H7 (cell line): ENCODE results near the gene MAPK8. TPM values are rescaled to one million over a fixed set of nuclear protein-coding genes. Genes with fewer than 3 reads are reported as not detected.

Experiments used
- DNase-seq: peaks from one replicate; pipeline ENCODE4 v3.0.0; 2012
- H3K27me3 ChIP-seq: 2 replicates; pipeline ENCODE4 v1.6.0; 2011; ENCODE audit warnings: mild to moderate bottlenecking, low read length; ENCODE audit not compliant: control insufficient read depth, insufficient read depth
- H3K36me3 ChIP-seq: replicated peaks from 2 replicates; pipeline ENCODE4 v1.5.1; 2011; ENCODE audit warnings: low read length; ENCODE audit not compliant: control insufficient read depth, insufficient read depth
- H3K4me3 ChIP-seq: 2 replicates; pipeline ENCODE4 v1.5.1; 2011; ENCODE audit warnings: low read depth, mild to moderate bottlenecking, control low read depth, low read length, moderate library complexity; ENCODE audit not compliant: insufficient read depth
- total RNA-seq: library from RNA; depleted of rRNA; stranded (reverse); fragments of >200 nt; shearing (Covaris generic); gene quantifications from 2 replicates; pipeline ENCODE4 v1.2.3, GENCODE V29; 2014

Gene MAPK8
- total RNA-seq, 1 experiment from 2014 or later, result 70.3 TPM

DNA sequence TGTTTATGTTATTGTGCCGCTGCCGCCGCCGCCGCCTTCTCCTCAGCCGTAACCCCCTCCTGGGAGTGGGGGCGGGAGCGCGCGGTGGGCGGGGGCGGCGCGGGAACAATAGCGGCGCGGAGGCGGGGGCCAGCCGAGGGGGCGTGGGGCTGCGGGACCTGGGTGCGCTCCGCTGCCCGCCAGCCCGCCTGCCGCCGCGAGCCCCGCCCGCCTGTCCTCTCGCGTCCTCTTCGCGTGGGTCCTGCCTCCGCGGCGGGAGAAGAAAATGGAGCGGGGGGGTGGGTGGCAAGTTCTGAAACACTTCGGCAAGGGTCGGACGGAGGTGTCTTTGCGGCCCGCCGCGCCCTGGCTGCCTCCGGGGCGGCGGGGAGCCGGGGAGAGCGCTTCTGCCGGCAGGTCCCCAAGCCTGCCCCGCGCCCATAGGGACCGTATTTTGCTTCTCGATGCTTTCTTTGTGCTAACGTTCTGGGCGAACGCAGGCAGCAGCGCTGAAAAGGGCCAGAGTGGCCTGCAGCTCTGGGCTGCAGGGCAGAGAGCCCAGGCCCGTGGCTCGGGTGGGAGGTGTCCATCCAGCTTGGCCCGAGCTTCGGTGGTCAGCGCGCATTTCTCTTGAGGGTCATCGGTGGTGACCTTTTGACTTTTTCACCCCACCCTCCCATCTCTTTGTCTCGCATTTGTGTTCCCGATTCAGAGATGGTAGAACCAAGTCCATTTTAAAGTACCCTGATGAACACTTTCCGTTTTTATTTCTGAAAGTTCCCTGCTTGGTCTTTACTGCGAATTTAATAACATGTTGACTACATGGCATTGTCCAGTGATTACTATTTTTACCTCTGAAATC lies 613 bp downstream of the MAPK8 start:
- Histone ChIP-seq H3K4me3 (peak overlapping the region; percentile 83), H3K27me3 (peaks cover 4% of the 10 kb centered on the region; the same call in 1 of the 2 replicates), H3K36me3 (no peaks in the 10 kb centered on the region)
- peak; percentile 92 for DNase-seq

DNA sequence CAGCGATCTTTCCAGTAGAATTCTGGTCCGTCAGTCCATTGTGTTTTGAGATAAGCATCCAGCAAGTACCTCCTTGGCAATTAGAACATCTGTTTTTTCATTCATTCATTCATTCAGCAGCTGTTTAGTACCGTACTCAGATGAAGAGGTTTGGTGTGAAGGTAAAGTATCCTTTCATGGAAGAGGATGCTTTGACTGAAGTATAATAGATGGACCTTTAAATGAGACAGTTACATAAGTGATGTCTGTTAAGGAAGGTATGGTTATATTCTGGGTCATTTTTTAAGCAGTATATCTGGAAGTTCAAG lies 1.2 kb downstream of the MAPK8 start:
- H3K36me3 ChIP-seq, result no peaks in the 10 kb centered on the region
- peak overlapping the region; percentile 83 for H3K4me3 ChIP-seq
- peaks cover 4% of the 10 kb centered on the region; the same call in 1 of the 2 replicates for H3K27me3 ChIP-seq
- DNase-seq, result no peak

DNA sequence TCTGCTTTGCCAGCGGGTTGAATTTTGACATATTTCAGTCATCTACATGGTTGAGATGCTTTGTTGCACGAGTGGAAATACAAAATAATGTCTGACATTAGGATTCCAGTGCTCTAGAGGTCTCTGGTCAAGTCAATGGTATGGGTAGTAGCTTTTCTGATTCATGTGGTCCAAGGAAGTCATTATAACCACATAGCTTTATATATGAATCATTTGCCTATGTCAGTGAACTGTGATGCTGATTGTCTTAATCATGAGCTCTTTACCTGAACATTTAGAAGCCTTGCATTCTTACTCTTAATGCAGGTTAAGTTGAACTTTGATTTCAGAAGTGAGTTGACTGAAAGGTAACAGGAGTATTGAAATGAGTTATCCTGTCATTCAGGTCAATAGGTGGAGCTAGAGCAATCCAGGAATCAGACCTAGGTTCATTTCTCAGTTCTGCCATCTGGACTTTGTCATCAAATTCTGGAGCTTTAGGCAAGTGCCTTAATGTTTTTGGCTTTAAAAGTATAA lies 3.3 kb downstream of the MAPK8 start:
- DNase-seq, result peak; percentile 35
- Histone ChIP-seq H3K27me3 (peaks cover 4% of the 10 kb centered on the region; the same call in 1 of the 2 replicates), H3K36me3 (no peaks in the 10 kb centered on the region), H3K4me3 (no peak overlapping the region)

DNA sequence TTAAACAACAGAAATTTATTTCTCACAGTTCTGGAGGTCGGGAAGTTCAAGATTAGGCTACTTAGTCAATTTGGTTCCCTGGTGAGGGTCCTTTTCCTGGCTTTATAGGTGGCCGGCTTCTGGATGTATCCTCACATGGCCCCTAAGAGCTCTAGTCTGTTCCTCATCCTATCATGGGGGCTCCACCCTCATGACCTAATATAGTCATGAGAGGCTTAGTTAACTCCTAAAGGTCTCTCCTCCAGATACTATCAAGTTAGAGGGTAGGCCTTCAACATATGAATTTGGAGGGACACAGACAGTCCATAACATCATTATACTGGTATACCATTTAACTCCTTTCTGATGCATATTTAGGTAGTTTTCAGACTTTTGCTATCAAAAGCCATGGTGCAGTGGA lies 7.6 kb downstream of the MAPK8 start:
- no peaks in the 10 kb centered on the region for H3K36me3 ChIP-seq
- no peaks in the 10 kb centered on the region for H3K27me3 ChIP-seq
- no peak overlapping the region for H3K4me3 ChIP-seq
- DNase-seq, result no peak

DNA sequence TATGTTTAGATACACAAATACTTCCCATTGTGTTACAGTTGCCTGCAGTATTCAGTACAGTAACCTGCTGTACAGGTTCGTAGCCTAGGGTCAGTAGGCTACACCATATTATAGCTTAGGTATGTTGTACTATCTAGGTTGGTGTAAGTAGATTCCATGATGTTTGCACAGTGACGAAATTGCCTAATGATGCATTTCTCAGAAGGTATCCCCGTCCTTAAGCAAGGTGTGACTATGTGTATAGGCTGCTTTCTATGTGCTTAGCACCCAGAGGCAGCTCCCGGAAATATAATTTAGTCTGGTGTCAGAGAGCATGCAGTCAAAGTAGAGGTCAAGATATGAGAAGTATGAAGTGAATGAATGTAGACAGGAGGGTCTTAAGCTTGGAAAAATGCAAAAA lies 9.8 kb downstream of the MAPK8 start:
- Histone ChIP-seq H3K27me3 (no peaks in the 10 kb centered on the region), H3K4me3 (no peak overlapping the region), H3K36me3 (no peaks in the 10 kb centered on the region)
- DNase-seq, result no peak

DNA sequence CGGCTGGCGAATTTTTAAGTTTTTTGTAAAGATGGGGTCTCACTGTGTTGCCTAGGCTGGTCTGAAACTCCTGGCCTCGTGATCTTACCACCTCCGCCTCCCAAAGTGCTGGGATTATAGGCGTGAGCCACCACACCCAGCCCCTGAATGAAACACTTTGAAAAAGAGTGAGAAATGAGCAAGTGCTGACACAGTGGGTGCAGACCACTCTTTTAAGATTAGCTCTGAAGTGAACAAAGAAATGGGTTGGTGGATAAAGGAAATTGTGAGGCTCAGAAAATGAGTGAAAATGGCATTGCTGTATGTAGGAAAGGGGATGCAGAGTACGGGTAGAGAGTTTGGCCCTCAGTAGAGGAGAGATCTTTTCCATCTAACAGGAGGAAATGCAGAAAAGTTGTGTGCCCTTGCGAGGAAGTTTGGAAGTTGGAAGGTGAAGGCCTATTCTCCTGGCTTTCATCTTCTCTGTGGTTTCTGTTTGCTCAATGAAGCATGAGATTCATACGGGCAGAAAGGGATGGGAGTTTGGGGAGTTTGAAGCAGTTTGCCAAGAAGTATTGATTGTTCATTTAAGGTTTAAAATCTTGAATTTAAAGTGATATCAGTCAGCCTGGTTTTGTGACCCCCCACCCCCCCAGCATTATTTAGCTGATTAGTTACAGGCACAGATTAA lies 11.0 kb downstream of the MAPK8 start:
- DNase-seq, result no peak
- H3K27me3 ChIP-seq, result no peaks in the 10 kb centered on the region

GRCh38 chr10:48322017-48322416 lies 15.5 kb downstream of the MAPK8 start:
- Histone ChIP-seq H3K36me3 (no peaks in the 10 kb centered on the region), H3K27me3 (no peaks in the 10 kb centered on the region), H3K4me3 (no peak overlapping the region)
- no peak for DNase-seq

More for the DNA sequence above, 11.0 kb downstream of the MAPK8 start:
- no peak overlapping the region for H3K4me3 ChIP-seq
- H3K36me3 ChIP-seq, result no peaks in the 10 kb centered on the region

- no peaks in the 10 kb centered on the region for H3K27me3 ChIP-seq
- no peak for DNase-seq
- H3K36me3 ChIP-seq, result no peaks in the 10 kb centered on the region
- H3K4me3 ChIP-seq, result no peak overlapping the region
These were observed 18.1 kb downstream of the MAPK8 start for GRCh38 chr10:48324580-48324979.

DNA sequence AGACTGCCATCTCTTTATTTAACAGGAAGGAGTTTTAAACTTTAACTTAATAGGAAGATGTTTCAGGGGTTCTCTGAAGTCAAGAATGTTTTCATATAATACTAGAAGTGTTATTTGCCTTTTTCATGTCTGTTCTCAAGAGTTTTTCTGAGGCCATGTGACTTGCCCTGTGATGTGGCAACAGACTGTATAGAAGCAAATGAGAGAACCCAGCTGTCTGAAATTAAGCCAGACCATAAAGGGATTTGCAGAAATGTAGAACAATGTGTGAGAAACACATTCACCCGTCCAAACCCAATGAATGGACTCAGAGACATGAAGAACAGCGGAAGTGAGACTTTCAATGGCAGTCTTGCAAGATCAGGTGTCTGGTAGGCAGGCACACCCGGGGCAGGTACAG lies 23.8 kb downstream of the MAPK8 start:
- H3K27me3 ChIP-seq, result no peaks in the 10 kb centered on the region
- no peak overlapping the region for H3K4me3 ChIP-seq

DNA sequence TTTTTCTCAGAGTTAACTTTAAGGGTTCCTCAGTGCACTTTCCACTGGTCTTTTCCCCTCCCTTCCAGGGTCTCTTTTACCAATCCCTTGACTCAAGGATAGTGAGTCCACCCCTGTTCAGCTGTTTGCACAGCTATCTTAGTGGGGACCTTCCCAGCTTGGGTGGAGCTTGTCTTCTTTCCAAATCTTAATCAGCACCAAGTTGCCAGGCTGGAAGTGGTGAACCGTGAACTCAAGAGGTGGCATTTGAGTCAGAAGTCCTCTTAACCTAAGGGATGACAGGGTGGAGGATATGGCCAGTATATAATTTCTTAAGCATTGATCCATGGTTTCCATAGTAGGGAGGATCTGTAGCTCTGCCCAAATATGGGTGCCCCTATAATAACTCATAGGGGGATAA lies 25.0 kb downstream of the MAPK8 start:
- H3K36me3 ChIP-seq, result no peaks in the 10 kb centered on the region; the same call in 1 of the 2 replicates
- no peaks in the 10 kb centered on the region for H3K27me3 ChIP-seq
- no peak for DNase-seq
- no peak overlapping the region for H3K4me3 ChIP-seq

More for the DNA sequence above, 23.8 kb downstream of the MAPK8 start:
- no peaks in the 10 kb centered on the region; the same call in 1 of the 2 replicates for H3K36me3 ChIP-seq
- no peak for DNase-seq

DNA sequence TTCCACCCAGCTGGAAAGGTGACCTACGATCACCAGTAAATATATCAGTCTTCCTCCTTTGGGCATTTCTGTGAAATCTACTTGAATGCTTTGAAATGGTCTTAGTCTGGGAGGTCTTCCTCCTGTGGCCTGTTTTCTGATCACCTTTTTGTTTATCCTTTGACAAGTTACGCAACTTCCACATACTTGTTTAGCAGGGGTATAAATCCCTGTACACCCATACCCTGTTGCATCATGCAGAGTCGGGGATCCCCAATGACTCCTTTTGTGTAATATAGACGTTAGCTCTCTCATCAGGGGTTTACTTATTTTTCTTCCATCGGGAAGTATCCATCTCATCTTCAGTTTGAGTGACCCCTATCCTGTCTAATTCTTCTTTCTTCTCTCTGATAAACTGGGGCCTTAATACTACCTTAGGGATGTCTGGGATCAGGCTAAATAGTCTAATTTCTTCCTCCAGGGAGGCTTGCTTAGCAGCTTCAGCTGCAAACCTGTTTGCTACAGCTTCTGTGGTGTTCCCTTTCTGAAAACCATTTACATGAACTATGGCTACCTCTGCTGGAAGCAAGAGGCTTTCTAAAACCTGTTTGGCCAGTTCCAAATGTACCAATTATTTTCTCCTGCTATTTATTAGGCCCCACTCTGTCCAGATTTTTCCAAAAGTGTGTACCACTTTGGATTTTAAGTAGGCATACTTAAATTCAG lies 25.8 kb downstream of the MAPK8 start:
- DNase-seq, result no peak
- no peaks in the 10 kb centered on the region; the same call in 1 of the 2 replicates for H3K36me3 ChIP-seq
- H3K27me3 ChIP-seq, result no peaks in the 10 kb centered on the region
- no peak overlapping the region for H3K4me3 ChIP-seq

GRCh38 chr10:48332871-48333216 lies 26.4 kb downstream of the MAPK8 start:
- no peaks in the 10 kb centered on the region; the same call in 1 of the 2 replicates for H3K36me3 ChIP-seq
- H3K27me3 ChIP-seq, result no peaks in the 10 kb centered on the region
- H3K4me3 ChIP-seq, result no peak overlapping the region
- DNase-seq, result no peak

- Histone ChIP-seq H3K36me3 (no peaks in the 10 kb centered on the region; the same call in 1 of the 2 replicates), H3K4me3 (no peak overlapping the region), H3K27me3 (no peaks in the 10 kb centered on the region)
- DNase-seq, result no peak
These were observed 27.4 kb downstream of the MAPK8 start for GRCh38 chr10:48333856-48334255.

- no peaks in the 10 kb centered on the region; the same call in 1 of the 2 replicates for H3K36me3 ChIP-seq
- no peak overlapping the region for H3K4me3 ChIP-seq
- DNase-seq, result no peak
- H3K27me3 ChIP-seq, result no peaks in the 10 kb centered on the region
These were observed 29.3 kb downstream of the MAPK8 start for GRCh38 chr10:48335788-48336187.
